CD14-positive monocyte (primary cell): ENCODE results near the gene ABCC2. TPM values are rescaled to one million over a fixed set of nuclear protein-coding genes. Genes with fewer than 3 reads are reported as not detected.

Experiments used
- DNase-seq, 3 donors: peaks; one replicate each; pipeline ENCODE4 v3.0.0-alpha.2; 2011 to 2022
- H2AFZ ChIP-seq: 2 replicates; pipeline ENCODE4 v1.6.0; 2012; ENCODE audit warnings: mild to moderate bottlenecking, low read depth, low read length, inconsistent platforms; ENCODE audit not compliant: insufficient read depth, poor library complexity, severe bottlenecking
- H3K27ac ChIP-seq, 2 donors: 1 replicate in 1 of 2; 2 replicates in 1 of 2; pipeline ENCODE4 v1.5.1; 2012 to 2013; ENCODE audit warnings: low read length in 2 of 2, control low read depth in 1 of 2, inconsistent platforms in 1 of 2, low read depth in 1 of 2, mild to moderate bottlenecking in 1 of 2
- H3K27me3 ChIP-seq, 2 donors: one replicate each; pipeline versions ENCODE4 v1.6.0 to v1.6.1; 2011 to 2013; ENCODE audit warnings: low read length in 2 of 2; ENCODE audit not compliant: control insufficient read depth in 2 of 2, insufficient read depth in 2 of 2
- H3K36me3 ChIP-seq, 2 donors: replicated peaks in 1 of 2; 1 replicate in 1 of 2; 2 replicates in 1 of 2; pipeline versions ENCODE4 v1.5.1 to v1.6.1; 2012 to 2013; ENCODE audit warnings: low read length in 2 of 2, control low read depth in 1 of 2, inconsistent platforms in 1 of 2, mild to moderate bottlenecking in 1 of 2; ENCODE audit not compliant: insufficient read depth in 2 of 2, control insufficient read depth in 1 of 2
- H3K4me1 ChIP-seq, 2 donors: 1 replicate in 1 of 2; 2 replicates in 1 of 2; pipeline versions ENCODE4 v1.5.1 to v1.6.1; 2012 to 2013; ENCODE audit warnings: low read length in 2 of 2, control low read depth in 1 of 2, inconsistent platforms in 1 of 2, mild to moderate bottlenecking in 1 of 2, moderate library complexity in 1 of 2; ENCODE audit not compliant: insufficient read depth in 2 of 2, control insufficient read depth in 1 of 2
- H3K4me2 ChIP-seq: replicated peaks from 2 replicates; pipeline ENCODE3; 2012; ENCODE audit warnings: low read length, moderate library complexity, mild to moderate bottlenecking; ENCODE audit not compliant: poor library complexity, severe bottlenecking; ENCODE audit errors: extremely low read depth
- H3K4me3 ChIP-seq, 3 experiments: fragments of 200-600 bp in 1 of 3; sonication (generic) in 1 of 3; replicated peaks in 1 of 3; 1 replicate in 2 of 3; 2 replicates in 1 of 3; pipeline ENCODE4 v1.5.1; 2011 to 2013; ENCODE audit warnings: low read length in 3 of 3, mild to moderate bottlenecking in 3 of 3, control low read depth in 2 of 3, low read depth in 2 of 3, inconsistent platforms in 1 of 3, moderate library complexity in 1 of 3
- H3K79me2 ChIP-seq: 2 replicates; pipeline ENCODE4 v1.6.0; 2012; ENCODE audit warnings: mild to moderate bottlenecking, control low read depth, inconsistent platforms, low read length, moderate library complexity; ENCODE audit not compliant: insufficient read depth
- H3K9ac ChIP-seq: 2 replicates; pipeline ENCODE4 v1.6.0; 2017; ENCODE audit warnings: low read length, mild to moderate bottlenecking; ENCODE audit not compliant: insufficient read depth, poor library complexity, severe bottlenecking
- H3K9me3 ChIP-seq, 2 donors: replicated peaks in 1 of 2; 1 replicate in 1 of 2; 2 replicates in 1 of 2; pipeline versions ENCODE4 v1.5.1 to v1.6.1; 2012 to 2013; ENCODE audit warnings: low read length in 2 of 2, control low read depth in 1 of 2; ENCODE audit not compliant: control insufficient read depth in 1 of 2, insufficient read depth in 1 of 2
- H4K20me1 ChIP-seq: 2 replicates; pipeline ENCODE4 v1.6.0; 2012; ENCODE audit warnings: mild to moderate bottlenecking, low read length, control low read depth, moderate library complexity; ENCODE audit not compliant: insufficient read depth
- H3K27ac Mint-ChIP-seq, 7 donors: one replicate each; pipeline ENCODE4 v1.8.0; 2020; ENCODE audit warnings: mild to moderate bottlenecking in 7 of 7, mixed read lengths in 7 of 7, moderate library complexity in 6 of 7, inconsistent platforms in 2 of 7
- H3K27me3 Mint-ChIP-seq, 3 donors: one replicate each; pipeline ENCODE4 v1.8.0; 2021 to 2022; ENCODE audit warnings: low read depth in 3 of 3, mild to moderate bottlenecking in 3 of 3, mixed read lengths in 3 of 3, moderate library complexity in 3 of 3, inconsistent platforms in 1 of 3
- H3K36me3 Mint-ChIP-seq, 2 donors: one replicate each; pipeline ENCODE4 v1.8.0; 2020; ENCODE audit warnings: mixed read lengths in 2 of 2, inconsistent platforms in 1 of 2, mild to moderate bottlenecking in 1 of 2
- H3K4me1 Mint-ChIP-seq: one replicate; pipeline ENCODE4 v1.8.0; 2020; ENCODE audit warnings: mild to moderate bottlenecking, mixed read lengths
- H3K4me3 Mint-ChIP-seq, 2 donors: one replicate each; pipeline ENCODE4 v1.8.0; 2020; ENCODE audit warnings: mild to moderate bottlenecking in 2 of 2, mixed read lengths in 2 of 2, moderate library complexity in 1 of 2
- H3K9me3 Mint-ChIP-seq, 7 donors: one replicate each; pipeline ENCODE4 v1.8.0; 2020 to 2022; ENCODE audit warnings: mixed read lengths in 7 of 7, mild to moderate bottlenecking in 6 of 7, moderate library complexity in 6 of 7, inconsistent platforms in 2 of 7
- CTCF ChIP-seq: fragments of 200-600 bp; IDR thresholded peaks from one replicate; pipeline ENCODE4 v1.8.0; 2022; ENCODE audit warnings: antibody characterized with exemption, mild to moderate bottlenecking
- WGBS: methylation state at CpG from one replicate; pipeline ENCODE4 v1.1.5; 2013; ENCODE audit warnings: missing lambda C conversion rate; ENCODE audit not compliant: insufficient coverage; 5-methylcytosine and 5-hydroxymethylcytosine counted together
- intact Hi-C, 2 donors: fragments of 100-400 bp; cut with micrococcal nuclease; formaldehyde crosslinking; loops; one replicate each; pipeline versions ENCODE4 v1.15.0 to v1.15.1; 2023
- polyA plus RNA-seq, 3 donors: library from polyadenylated mRNA; depleted of rRNA in 1 of 3; unstranded in 2 of 3; stranded (reverse) in 1 of 3; fragments of 300-500 nt in 2 of 3; fragments of >200 nt in 1 of 3; fragmentation: Illumina TruSeq in 2 of 3; gene quantifications; 1 replicate in 2 of 3; 2 replicates in 1 of 3; pipeline ENCODE4 v1.2.3, GENCODE V29; 2012 to 2021

ABCC2 gene
- polyA plus RNA-seq, 3 donors, result 0.09 to 2.7 (median 0.35) TPM

GRCh38 chr10:99781734-99782429, 558 bp upstream of the ABCC2 start:
- no peaks in the 10 kb centered on the region for H3K27me3 Mint-ChIP-seq
- intact Hi-C loops, result no loop called here

GRCh38 chr10:99784016-99784726, 1.7 kb downstream of the ABCC2 start:
- no peaks in the 10 kb centered on the region for H4K20me1 ChIP-seq
- no peak overlapping the region for H3K4me2 ChIP-seq
- no peaks in the 10 kb centered on the region for H3K9me3 Mint-ChIP-seq
- H3K9ac ChIP-seq, result no peak overlapping the region
- peak overlapping the region in 1 of 7 donors; percentile 38 for H3K27ac Mint-ChIP-seq
- no peak overlapping the region for H3K4me3 Mint-ChIP-seq
- no peak for TF ChIP-seq CTCF
- no peaks in the 10 kb centered on the region for H3K9me3 ChIP-seq
- no peak overlapping the region for H3K4me3 ChIP-seq
- no peaks in the 10 kb centered on the region for H3K36me3 ChIP-seq
- DNase-seq, result no peak
- intact Hi-C loops, result no loop called here
- peaks cover 7% of the 10 kb centered on the region in 2 donors for H3K4me1 ChIP-seq
- H3K36me3 Mint-ChIP-seq, result no peaks in the 10 kb centered on the region
- no peak overlapping the region for H3K27ac ChIP-seq
- H3K27me3 Mint-ChIP-seq, result peaks cover 0 to under 1% (median 0%) of the 10 kb centered on the region in 3 donors
- H3K27me3 ChIP-seq, result no peaks in the 10 kb centered on the region
- no peak overlapping the region for H2AFZ ChIP-seq
- WGBS, result 91% methylated on average over 4 of the region's 7 CpGs
- H3K4me1 Mint-ChIP-seq, result peaks cover 7% of the 10 kb centered on the region
- H3K79me2 ChIP-seq, result no peaks in the 10 kb centered on the region

More at GRCh38 chr10:99781734-99782429, 558 bp upstream of the ABCC2 start:
- H3K36me3 Mint-ChIP-seq, result no peaks in the 10 kb centered on the region
- Histone ChIP-seq H3K4me3 (no peak overlapping the region), H3K9me3 (no peaks in the 10 kb centered on the region), H2AFZ (no peak overlapping the region), H3K79me2 (no peaks in the 10 kb centered on the region), H3K4me1 (peaks cover 17 to 28% of the 10 kb centered on the region in 2 donors), H4K20me1 (no peaks in the 10 kb centered on the region), H3K9ac (no peak overlapping the region), H3K27ac (no peak overlapping the region), H3K36me3 (no peaks in the 10 kb centered on the region), H3K27me3 (no peaks in the 10 kb centered on the region), H3K4me2 (no peak overlapping the region)
- no peak overlapping the region for H3K4me3 Mint-ChIP-seq
- 95% methylated on average over 4 of the region's 5 CpGs for WGBS
- H3K9me3 Mint-ChIP-seq, result no peaks in the 10 kb centered on the region
- H3K4me1 Mint-ChIP-seq, result peaks cover 27% of the 10 kb centered on the region
- no peak for TF ChIP-seq CTCF
- no peak for DNase-seq
- no peak overlapping the region for H3K27ac Mint-ChIP-seq
